Stimulated activated CD8-positive, alpha-beta memory T cell treated with anti-CD3 and anti-CD28 coated beads, Interleukin-12 subunit alpha, Interleukin-12 subunit beta, amount 100 ng/mL, for 24 hours (primary cell): ENCODE results near the gene CABLES2.

Source experiments
- DNase-seq: peaks from one replicate; pipeline ENCODE4 v3.0.0-alpha.2; 2020; ENCODE audit errors: extremely low read depth

Gene CABLES2, protein sequence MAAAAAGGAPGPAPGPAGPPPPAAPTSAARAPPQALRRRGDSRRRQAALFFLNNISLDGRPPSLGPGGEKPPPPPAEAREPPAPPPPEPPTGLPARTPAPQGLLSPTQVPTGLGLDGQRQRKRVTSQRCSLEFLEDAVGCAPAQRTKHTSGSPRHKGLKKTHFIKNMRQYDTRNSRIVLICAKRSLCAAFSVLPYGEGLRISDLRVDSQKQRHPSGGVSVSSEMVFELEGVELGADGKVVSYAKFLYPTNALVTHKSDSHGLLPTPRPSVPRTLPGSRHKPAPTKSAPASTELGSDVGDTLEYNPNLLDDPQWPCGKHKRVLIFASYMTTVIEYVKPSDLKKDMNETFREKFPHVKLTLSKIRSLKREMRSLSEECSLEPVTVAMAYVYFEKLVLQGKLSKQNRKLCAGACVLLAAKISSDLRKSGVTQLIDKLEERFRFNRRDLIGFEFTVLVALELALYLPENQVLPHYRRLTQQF

DNA sequence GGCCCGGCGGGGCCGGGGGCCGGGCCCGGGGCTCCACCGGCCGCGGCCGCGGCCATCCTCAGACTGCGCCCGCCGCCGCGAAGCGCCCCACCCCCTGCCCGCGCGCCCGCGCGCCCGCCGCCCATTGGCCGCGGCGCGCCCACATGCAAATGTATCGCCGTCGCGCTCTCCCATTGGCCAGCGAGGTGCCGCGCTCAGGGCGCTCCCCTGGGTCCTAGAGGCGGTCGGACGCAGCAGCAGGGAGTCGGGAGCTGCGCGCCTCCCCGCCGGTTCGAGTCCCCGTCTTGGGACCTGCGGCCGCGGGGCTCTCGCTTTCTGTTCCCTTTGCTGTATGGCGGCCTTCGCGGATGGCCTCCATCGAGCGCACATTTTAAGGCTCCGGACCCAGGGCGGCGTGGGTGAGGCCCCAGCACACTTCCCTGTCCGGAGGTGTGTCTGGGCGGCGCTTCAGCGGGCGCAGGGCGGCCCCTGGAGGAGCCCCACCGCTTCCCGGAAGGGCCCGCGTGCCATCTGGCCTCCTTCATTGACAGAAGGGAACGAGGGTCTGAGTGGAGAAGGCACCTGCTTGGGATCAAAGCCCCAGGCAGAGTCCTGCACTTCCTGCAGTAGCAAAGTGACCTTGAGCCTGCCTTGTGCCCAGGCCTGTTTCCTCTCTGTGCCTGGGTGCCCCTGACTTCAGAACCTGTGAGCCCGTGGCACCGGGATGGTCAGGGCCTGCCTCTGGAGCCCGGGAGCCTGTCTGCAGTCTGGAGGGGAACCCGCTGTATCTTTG, at the start of gene CABLES2:
CABLES2 (minus strand) TSS at position 65 of the 772 bp plus-strand sequence; CDS start at position 56, 9 bp downstream.
- peak; percentile 73 for DNase-seq

DNA sequence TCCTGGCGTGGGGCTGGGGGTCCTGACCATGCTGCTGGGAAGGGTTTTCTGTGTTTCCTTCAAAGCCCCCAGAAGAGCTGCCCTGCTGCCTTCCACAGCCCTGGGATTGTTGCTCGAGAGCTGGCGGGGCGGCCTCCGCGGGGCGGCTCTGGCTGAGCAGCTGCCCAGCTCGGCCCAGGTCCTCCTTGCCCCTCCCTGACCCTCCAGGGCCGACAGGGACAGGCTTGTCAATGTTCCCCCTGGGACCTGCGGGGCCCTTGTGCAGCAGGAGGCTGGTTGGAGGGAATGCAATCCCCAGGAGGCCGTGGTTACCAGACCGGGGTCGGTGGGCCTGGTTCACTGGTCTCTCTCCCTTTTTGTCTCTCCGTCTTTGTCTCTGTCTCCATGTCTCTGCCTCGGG, 48.8 kb upstream of the CABLES2 start:
- no peak for DNase-seq

- no peak for DNase-seq
Observed at GRCh38 chr20:62454904-62455636, 48.0 kb upstream of the CABLES2 start.

- no peak for DNase-seq
Observed at GRCh38 chr20:62453186-62453808, 46.2 kb upstream of the CABLES2 start.

DNA sequence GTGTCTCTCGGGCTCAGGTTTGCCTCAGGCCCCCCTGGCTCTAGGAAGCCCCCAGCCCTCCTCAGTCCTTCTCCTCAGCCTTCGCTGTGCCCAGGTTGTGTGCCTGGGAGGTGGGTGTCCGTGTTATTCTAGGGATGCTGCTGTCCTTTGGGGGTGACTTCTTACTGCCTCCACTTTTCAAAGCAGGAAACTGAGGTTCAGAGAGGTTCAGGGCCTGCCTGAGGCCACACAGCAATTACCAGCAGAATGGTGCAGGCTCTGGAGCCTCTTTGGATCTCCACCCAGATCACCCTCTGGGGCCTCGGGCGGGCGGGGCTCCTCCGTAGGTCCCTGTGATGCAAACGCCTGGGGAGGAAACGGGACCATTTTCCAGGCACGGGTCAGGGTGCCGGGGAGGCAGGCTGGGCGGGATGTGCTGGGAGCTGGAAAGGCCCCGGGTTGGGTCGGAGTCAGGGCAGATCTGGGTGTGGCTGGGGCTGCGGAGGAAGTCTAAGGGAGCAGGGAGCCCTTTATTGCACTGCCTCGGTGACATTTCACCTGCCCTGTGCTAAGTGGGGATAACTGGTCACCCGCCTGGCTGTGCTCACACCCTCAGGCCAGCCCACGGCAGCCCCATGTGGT, 45.5 kb upstream of the CABLES2 start:
- DNase-seq = no peak

GRCh38 chr20:62451970-62452369, 44.9 kb upstream of the CABLES2 start:
- DNase-seq = no peak

- no peak for DNase-seq
Observed at GRCh38 chr20:62451156-62451767, 44.2 kb upstream of the CABLES2 start.

DNA sequence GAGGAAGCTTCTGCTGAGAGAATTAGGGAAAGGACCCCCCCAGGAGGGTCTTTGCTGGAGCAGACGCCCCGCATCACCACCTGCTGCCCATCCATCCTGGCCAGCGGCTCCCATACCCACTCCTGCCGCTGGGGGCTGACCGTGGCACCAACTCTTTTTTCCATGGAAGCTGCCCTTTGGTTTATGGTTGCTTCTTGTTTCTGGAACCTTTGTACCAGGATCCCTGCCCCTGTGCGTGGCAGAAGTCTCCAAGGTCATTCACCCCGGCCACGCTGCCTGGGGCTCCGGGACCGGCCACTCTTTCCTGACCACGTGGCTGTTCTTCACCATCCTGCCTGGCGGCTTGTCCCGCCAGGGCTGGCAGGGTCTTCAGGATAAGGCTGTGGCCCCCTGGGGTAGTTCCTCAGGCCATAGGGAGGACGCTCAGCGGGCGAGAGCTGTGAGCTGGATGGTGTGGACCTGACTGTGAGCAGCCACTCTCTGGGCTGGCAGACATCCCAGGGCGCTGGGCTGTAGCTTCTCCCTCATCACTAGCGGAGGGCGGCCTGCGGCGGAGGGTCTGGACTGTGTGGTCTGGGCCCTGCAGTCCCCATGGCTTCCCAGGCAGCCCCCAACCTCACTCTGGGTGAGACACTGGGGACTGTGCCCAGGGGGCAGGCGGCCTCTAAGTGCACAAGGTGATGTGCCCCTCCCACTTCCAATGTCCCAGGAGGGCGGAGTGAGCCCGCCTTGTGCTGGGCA, 43.0 kb upstream of the CABLES2 start:
- DNase-seq = no peak

DNA sequence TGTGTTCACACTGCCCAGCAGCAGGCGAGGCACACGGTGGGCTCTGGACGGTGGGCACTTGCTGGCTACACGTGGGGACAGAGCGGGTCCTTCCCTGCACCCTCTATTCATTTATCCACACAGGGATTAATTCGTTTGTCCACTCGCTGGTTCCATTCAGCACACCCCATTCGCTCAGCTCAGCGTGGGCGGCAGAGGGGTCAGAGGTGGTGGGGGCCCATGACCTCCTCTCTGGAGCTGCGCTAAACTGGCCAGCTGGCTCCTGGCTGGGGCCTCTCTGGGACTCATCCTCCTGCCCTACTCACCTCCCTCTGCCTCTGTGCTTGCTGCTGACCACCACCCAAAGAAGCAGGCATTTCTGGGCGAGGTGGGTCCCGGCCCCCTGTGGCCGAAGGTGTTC, 41.7 kb upstream of the CABLES2 start:
- no peak for DNase-seq

- no peak for DNase-seq
Observed at GRCh38 chr20:62448038-62448437, 41.0 kb upstream of the CABLES2 start.

DNA sequence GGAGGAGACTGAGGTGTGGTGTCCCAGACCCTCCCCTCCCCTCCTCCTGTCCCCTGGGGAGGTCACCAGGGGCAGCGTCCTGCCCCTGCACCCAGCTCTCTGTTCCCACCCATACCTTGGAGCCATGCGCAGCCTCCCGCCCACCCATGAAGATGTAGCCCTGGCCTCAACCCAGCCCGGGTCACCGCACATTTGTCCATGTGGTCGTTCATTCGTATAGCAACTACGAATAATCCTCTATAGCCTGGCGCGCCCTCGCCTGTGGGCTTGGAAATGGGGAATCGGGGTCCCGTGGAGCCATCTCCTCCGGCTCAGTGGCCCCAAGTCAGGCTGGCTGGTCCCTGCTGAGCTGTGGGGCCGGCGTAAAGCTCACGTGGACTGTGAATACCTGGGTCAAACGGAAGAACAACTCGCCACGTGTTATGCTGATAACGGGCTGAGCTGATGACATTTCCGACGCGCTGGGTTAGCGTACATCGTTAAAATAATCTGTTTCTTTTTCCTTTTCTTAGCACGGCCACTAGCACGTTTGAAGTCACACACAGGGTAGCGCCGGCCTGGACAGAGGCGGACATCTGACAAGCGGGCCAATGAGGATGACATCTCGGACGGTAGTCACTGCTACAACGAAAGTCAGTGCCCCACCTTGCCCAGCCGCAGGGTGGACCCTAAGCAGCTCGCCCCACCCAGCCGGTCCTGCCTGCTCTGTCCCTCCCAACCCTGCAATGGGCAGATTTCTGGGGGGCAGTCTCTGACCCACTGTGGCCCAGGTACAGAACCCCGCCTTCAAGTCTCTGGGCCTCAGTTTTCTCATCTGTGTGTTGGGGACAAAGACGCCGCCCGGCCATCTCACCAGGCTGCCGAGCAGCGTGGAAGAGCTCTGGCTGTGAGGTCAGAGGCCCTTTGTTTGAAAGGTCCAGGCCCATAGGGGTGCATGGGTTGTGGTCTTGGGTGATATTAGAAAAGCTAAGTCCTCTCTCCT, 40.1 kb upstream of the CABLES2 start:
- no peak for DNase-seq

GRCh38 chr20:62446481-62446880, 39.4 kb upstream of the CABLES2 start:
- DNase-seq = no peak

GRCh38 chr20:62445553-62446340, 38.7 kb upstream of the CABLES2 start:
- no peak for DNase-seq

DNA sequence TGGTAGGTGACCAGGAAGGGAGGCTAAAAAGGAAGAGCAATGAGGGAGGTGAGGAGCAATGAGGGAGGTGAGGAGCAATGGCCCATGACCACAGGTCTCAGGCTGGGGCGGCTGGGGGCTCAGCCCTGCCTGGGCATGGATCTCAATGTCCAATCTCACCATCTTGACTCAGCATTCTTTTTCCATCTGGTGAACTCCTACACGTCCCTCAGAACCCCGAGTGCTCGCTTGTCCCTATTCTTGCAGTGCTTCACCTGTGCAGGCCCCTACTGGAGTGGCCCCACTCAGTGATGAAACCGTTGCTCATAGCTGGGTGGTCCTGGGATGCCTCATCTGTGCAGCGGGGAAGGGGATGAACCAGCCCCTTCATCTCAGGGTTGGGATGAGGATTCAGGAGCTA, 37.2 kb upstream of the CABLES2 start:
- no peak for DNase-seq

GRCh38 chr20:62441987-62442539, 35.0 kb upstream of the CABLES2 start:
- no peak for DNase-seq

DNA sequence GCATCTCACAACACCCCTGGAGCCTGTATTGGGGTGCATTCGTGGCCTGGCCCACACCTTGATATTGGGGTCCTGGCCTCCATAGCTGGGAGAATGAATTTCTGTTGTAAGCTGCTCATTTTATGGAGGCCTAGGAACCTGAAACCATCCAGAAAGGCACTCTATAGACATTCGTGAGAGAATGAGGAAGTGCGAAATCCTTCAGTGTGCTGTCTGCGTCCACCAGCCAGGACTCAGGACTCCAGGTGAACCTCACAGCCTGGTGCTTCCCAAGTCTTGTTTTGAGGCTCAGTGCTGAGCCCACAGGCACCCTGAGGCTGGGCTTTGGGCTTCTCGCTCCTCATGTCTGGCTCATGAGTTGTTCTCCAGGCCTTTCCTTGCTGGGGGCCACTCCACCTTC, 32.1 kb upstream of the CABLES2 start:
- no peak for DNase-seq

DNA sequence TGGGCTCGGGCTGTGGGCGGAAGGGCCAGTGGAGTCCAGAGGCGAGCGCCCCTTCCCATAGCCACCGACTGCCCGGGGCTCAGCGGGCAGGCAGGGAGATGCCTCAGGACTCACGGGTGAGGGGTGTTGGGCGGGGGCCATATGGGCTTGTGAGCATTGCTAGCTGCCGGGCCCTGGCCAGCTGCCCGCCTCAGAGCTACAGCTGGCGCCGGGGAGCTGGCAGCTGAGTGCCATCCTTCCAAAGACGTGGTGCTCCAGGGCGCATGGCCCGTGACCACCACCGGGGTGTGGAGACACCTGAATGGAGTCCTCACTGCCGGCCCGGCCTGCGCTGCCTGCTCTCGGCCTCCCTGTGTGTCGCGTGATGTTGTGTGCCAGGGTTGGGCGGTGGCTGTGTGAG, 30.8 kb upstream of the CABLES2 start:
- no peak for DNase-seq

GRCh38 chr20:62437496-62437895, 30.4 kb upstream of the CABLES2 start:
- no peak for DNase-seq
